T-cell (primary cell): ENCODE measurements around the gene ADGRG2. TPM values are rescaled to one million over a fixed set of nuclear protein-coding genes. Genes with fewer than 3 reads are reported as not detected.

Source experiments
- ATAC-seq, 4 experiments: fragments of 200-7000 bp in 3 of 4; fragments of 150-1000 bp in 1 of 4; cut with Tn5 transposase; replicated peaks in 1 of 4; 1 replicate in 3 of 4; 2 replicates in 1 of 4; pipeline ENCODE4 v1.10.0; 2021; ENCODE audit warnings: moderate library complexity in 3 of 4, mild to moderate bottlenecking in 2 of 4, moderate number of reproducible peaks in 1 of 4
- CTCF ChIA-PET, 2 donors: fragments of 300-600 bp; sonication (Branson Sonifier 250); formaldehyde crosslinking; loops; one replicate each; lab custom pipeline; 2022; ENCODE audit warnings: antibody characterized with exemption in 2 of 2; lab: Charles Lee
- POLR2A ChIA-PET, 2 donors: fragments of 300-600 bp; sonication (Branson Sonifier 250); formaldehyde crosslinking; loops; one replicate each; lab custom pipeline; 2022; ENCODE audit warnings: antibody characterized with exemption in 2 of 2; lab: Charles Lee
- DNase-seq, 35 experiments: peaks; one replicate each; pipeline versions ENCODE4 v3.0.0 to v3.0.0-alpha.2; 2013 to 2023
- H3K27ac ChIP-seq: one replicate; pipeline ENCODE4 v1.5.1; 2013; ENCODE audit warnings: low read length
- H3K27me3 ChIP-seq, 2 experiments: replicated peaks in 1 of 2; 1 replicate in 1 of 2; 2 replicates in 1 of 2; pipeline versions ENCODE4 v1.6.1 to v1.7.0; 2013; ENCODE audit warnings: low read length in 1 of 2, mixed read lengths in 1 of 2; ENCODE audit not compliant: control insufficient read depth in 2 of 2, insufficient read depth in 2 of 2; ENCODE audit errors: extremely low read depth in 1 of 2
- H3K36me3 ChIP-seq, 2 donors: 1 replicate in 1 of 2; 2 replicates in 1 of 2; pipeline versions ENCODE4 v1.6.1 to v1.7.0; 2013; ENCODE audit warnings: low read length in 1 of 2; ENCODE audit not compliant: control insufficient read depth in 2 of 2, insufficient read depth in 1 of 2; ENCODE audit errors: extremely low read depth in 1 of 2
- H3K4me1 ChIP-seq, 2 experiments: 1 replicate in 1 of 2; 2 replicates in 1 of 2; pipeline versions ENCODE4 v1.6.1 to v1.7.0; 2013; ENCODE audit warnings: low read length in 2 of 2, mixed read lengths in 1 of 2; ENCODE audit not compliant: insufficient read depth in 2 of 2, control insufficient read depth in 1 of 2; ENCODE audit errors: extremely low read depth in 1 of 2
- H3K4me3 ChIP-seq, 2 donors: 1 replicate in 1 of 2; 2 replicates in 1 of 2; pipeline versions ENCODE4 v1.5.1 to v1.7.0; 2013; ENCODE audit warnings: mild to moderate bottlenecking in 2 of 2, low read length in 1 of 2, moderate library complexity in 1 of 2; ENCODE audit not compliant: control insufficient read depth in 1 of 2; ENCODE audit errors: extremely low read depth in 1 of 2
- H3K9me3 ChIP-seq: 2 replicates; pipeline ENCODE4 v1.7.0; 2013
- H3K27ac Mint-ChIP-seq, 2 donors: one replicate each; pipeline ENCODE4 v1.8.0; 2020 to 2021; ENCODE audit warnings: mild to moderate bottlenecking in 2 of 2, mixed read lengths in 2 of 2
- H3K27me3 Mint-ChIP-seq, 2 donors: one replicate each; pipeline ENCODE4 v1.8.0; 2021 to 2022; ENCODE audit warnings: mixed read lengths in 2 of 2
- H3K36me3 Mint-ChIP-seq: one replicate; pipeline ENCODE4 v1.8.0; 2021; ENCODE audit warnings: mixed read lengths
- H3K4me1 Mint-ChIP-seq, 3 donors: one replicate each; pipeline ENCODE4 v1.8.0; 2020 to 2022; ENCODE audit warnings: mixed read lengths in 3 of 3, mild to moderate bottlenecking in 1 of 3
- H3K4me3 Mint-ChIP-seq, 3 donors: one replicate each; pipeline ENCODE4 v1.8.0; 2020 to 2022; ENCODE audit warnings: mild to moderate bottlenecking in 3 of 3, mixed read lengths in 3 of 3, moderate library complexity in 3 of 3
- H3K9me3 Mint-ChIP-seq, 3 donors: one replicate each; pipeline ENCODE4 v1.8.0; 2020 to 2022; ENCODE audit warnings: mixed read lengths in 3 of 3
- WGBS: methylation state at CpG from one replicate; pipeline ENCODE4 v1.1.5; 2013; ENCODE audit warnings: missing lambda C conversion rate; ENCODE audit not compliant: insufficient coverage; 5-methylcytosine and 5-hydroxymethylcytosine counted together
- total RNA-seq, 35 experiments: library from RNA in 6 of 35; stranded (reverse) in 6 of 35; fragments of 120-200 nt in 1 of 35; gene quantifications; one replicate each; pipeline versions ENCODE4 v1.2.1 to v1.2.4 and lab custom pipeline; 2013 to 2026

ADGRG2 gene
- total RNA-seq, 5 donors from 2014 or later (not counting 1 experiment from before 2014, with no cell fraction given), result not detected

GRCh38 chrX:18944482-18944881 is 177.8 kb downstream of the ADGRG2 start:
- Histone ChIP-seq H3K36me3 (peaks cover 0 to 37% of the 10 kb centered on the region in 2 donors), H3K27me3 (no peaks in the 10 kb centered on the region), H3K9me3 (no peaks in the 10 kb centered on the region), H3K4me3 (no peak overlapping the region), H3K27ac (no peak overlapping the region), H3K4me1 (no peaks in the 10 kb centered on the region)
- POLR2A ChIA-PET, result no interaction called here
- peaks cover 46% of the 10 kb centered on the region for H3K36me3 Mint-ChIP-seq
- H3K27ac Mint-ChIP-seq, result no peak overlapping the region
- H3K27me3 Mint-ChIP-seq, result no peaks in the 10 kb centered on the region
- H3K4me3 Mint-ChIP-seq, result no peak overlapping the region
- ATAC-seq (no peak), DNase-seq (no peak)
- no peaks in the 10 kb centered on the region for H3K4me1 Mint-ChIP-seq
- CTCF ChIA-PET, result no interaction called here
- no peaks in the 10 kb centered on the region for H3K9me3 Mint-ChIP-seq
- WGBS, result no CpG with 5 or more reads among the region's 4 CpGs

GRCh38 chrX:18941896-18942295 is 180.4 kb downstream of the ADGRG2 start:
- Histone ChIP-seq H3K4me3 (no peak overlapping the region), H3K4me1 (no peaks in the 10 kb centered on the region), H3K9me3 (no peaks in the 10 kb centered on the region), H3K27ac (no peak overlapping the region), H3K27me3 (no peaks in the 10 kb centered on the region), H3K36me3 (peaks cover 0 to 41% of the 10 kb centered on the region in 2 donors)
- Mint-ChIP-seq H3K9me3 (no peaks in the 10 kb centered on the region), H3K4me3 (no peak overlapping the region), H3K36me3 (peaks cover 50% of the 10 kb centered on the region), H3K27me3 (no peaks in the 10 kb centered on the region), H3K4me1 (no peaks in the 10 kb centered on the region), H3K27ac (no peak overlapping the region)
- no peak for DNase-seq
- WGBS, result 100% methylated on average over 1 of the region's 2 CpGs
- CTCF ChIA-PET, result interaction anchor here in 1 of 2 donors (0.7 kb wide), 1 partner anchor 391 kb away, joined by 3 read pairs; no protein-coding TSS in a partner anchor
- no peak for ATAC-seq
- POLR2A ChIA-PET, result interaction anchor here in 1 of 2 donors (0.6 kb wide), 1 partner anchor 20 kb away, joined by 23 read pairs; no protein-coding TSS in a partner anchor

Other genes with a start within 250 kb of the ADGRG2 start
- gene PHKA2, start 138.4 kb downstream of the ADGRG2 start, total RNA-seq, result 10 to 100 TPM; 35.0 to 46.0 (median 44.0) TPM
- gene PDHA1, start 221.5 kb upstream of the ADGRG2 start, total RNA-seq, result 100 to 1,000 TPM in 3 of 5 donors, 10 to 100 TPM in 2; 84.0 to 120 (median 114) TPM